Suprapubic skin (tissue), 4 donors: ENCODE measurements around the gene TTLL5.

Source experiments
- EP300 ChIP-seq: sonication (generic); formaldehyde crosslinking; IDR thresholded peaks from one replicate; pipeline ENCODE4 v1.6.1; 2017; ENCODE audit warnings: antibody characterized with exemption
- POLR2A ChIP-seq, 2 donors: fragments of 450-650 bp; IDR thresholded peaks; one replicate each; pipeline ENCODE4 v1.6.1; 2017; ENCODE audit warnings: antibody characterized with exemption in 2 of 2, mild to moderate bottlenecking in 2 of 2, moderate library complexity in 2 of 2
- POLR2AphosphoS5 ChIP-seq, 3 donors: sonication (generic); formaldehyde crosslinking; IDR thresholded peaks; one replicate each; pipeline ENCODE4 v1.6.1; 2017; ENCODE audit warnings: antibody characterized with exemption in 3 of 3
- TF ChIP-seq, protein P1 (sequence below), 2 donors: fragments of 200-600 bp in 1 of 2; fragments of 450-650 bp in 1 of 2; sonication (generic) in 1 of 2; IDR thresholded peaks; one replicate each; pipeline ENCODE4 v1.5.1; 2016 to 2019; ENCODE audit warnings: antibody characterized with exemption in 2 of 2, mild to moderate bottlenecking in 1 of 2, moderate library complexity in 1 of 2

DNA sequence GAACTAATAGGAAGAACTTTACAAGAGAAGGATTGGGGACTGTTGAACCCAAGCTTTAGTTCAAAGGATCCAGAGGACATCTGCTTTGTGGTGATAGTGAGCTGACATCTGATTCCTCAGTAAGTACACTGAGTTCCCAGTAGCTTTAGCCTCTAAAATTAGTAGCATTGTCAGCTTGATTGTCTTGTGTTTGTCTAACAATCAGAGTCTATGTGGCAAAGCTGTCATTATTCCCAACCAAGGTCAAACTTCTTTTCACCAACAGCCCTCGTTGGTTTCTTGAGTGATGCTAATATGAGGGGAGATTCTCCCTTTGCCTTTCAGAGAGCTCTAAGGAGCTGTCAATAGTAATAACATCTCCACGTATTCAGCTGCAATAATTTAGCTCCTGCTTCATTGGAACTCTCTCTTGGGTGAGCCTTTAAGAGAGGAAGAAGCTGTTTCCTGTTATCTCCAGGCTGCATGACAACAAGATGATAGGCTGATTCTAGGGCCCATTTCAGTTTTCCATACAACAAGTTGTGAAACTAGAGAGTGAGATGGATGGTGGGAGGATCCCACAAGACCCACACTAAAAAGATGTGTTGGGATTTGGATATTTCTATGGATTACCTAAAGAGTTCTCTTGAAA is 274.1 kb downstream of the TTLL5 start:
- TF ChIP-seq, protein P1, sequence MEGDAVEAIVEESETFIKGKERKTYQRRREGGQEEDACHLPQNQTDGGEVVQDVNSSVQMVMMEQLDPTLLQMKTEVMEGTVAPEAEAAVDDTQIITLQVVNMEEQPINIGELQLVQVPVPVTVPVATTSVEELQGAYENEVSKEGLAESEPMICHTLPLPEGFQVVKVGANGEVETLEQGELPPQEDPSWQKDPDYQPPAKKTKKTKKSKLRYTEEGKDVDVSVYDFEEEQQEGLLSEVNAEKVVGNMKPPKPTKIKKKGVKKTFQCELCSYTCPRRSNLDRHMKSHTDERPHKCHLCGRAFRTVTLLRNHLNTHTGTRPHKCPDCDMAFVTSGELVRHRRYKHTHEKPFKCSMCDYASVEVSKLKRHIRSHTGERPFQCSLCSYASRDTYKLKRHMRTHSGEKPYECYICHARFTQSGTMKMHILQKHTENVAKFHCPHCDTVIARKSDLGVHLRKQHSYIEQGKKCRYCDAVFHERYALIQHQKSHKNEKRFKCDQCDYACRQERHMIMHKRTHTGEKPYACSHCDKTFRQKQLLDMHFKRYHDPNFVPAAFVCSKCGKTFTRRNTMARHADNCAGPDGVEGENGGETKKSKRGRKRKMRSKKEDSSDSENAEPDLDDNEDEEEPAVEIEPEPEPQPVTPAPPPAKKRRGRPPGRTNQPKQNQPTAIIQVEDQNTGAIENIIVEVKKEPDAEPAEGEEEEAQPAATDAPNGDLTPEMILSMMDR (IDR thresholded peaks at IDR 0.05), result no peak
- TF ChIP-seq POLR2A (IDR thresholded peaks at IDR 0.05) (no peak), EP300 (no peak), POLR2AphosphoS5 (IDR thresholded peaks at IDR 0.05) (no peak)
